GM12864 (cell line): ENCODE data around the gene TGM1.

ENCODE experiments used
- DNase-seq: peaks from one replicate; pipeline ENCODE4 v3.0.0-alpha.2; 2011; ENCODE audit warnings: low read depth
- H3K4me3 ChIP-seq: 2 replicates; pipeline ENCODE4 v1.5.1; 2011; ENCODE audit warnings: mild to moderate bottlenecking, low read depth, low read length, control low read depth
- TF ChIP-seq, protein P1 (sequence below): IDR thresholded peaks from 2 replicates; pipeline ENCODE4 v1.5.1; 2011; ENCODE audit warnings: low read depth, mild to moderate bottlenecking, moderate library complexity, low read length, control low read depth, inconsistent platforms; ENCODE audit errors: missing control alignments

The TGM1 gene

DNA sequence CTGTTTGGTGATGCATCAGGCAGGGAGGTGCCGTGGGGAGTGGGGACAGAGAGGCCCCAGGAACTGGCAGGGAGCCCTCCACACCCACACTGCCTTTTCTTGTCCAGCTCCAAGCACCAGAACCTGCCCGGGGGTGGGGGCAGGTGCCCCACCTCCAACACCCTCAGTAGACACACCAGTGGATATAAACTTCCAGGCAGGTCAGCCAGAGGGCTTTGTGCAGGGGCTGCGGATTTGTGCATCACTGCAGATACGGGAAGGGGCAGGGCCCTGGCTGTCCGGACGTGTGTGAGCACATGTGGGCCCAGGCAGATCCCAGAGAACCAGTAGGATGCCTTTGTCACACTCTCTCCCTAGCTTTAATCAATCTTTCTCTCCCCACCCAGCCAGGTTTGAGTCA, 1.3 kb upstream of the TGM1 start:
- TF ChIP-seq, protein P1, sequence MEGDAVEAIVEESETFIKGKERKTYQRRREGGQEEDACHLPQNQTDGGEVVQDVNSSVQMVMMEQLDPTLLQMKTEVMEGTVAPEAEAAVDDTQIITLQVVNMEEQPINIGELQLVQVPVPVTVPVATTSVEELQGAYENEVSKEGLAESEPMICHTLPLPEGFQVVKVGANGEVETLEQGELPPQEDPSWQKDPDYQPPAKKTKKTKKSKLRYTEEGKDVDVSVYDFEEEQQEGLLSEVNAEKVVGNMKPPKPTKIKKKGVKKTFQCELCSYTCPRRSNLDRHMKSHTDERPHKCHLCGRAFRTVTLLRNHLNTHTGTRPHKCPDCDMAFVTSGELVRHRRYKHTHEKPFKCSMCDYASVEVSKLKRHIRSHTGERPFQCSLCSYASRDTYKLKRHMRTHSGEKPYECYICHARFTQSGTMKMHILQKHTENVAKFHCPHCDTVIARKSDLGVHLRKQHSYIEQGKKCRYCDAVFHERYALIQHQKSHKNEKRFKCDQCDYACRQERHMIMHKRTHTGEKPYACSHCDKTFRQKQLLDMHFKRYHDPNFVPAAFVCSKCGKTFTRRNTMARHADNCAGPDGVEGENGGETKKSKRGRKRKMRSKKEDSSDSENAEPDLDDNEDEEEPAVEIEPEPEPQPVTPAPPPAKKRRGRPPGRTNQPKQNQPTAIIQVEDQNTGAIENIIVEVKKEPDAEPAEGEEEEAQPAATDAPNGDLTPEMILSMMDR: no peak
- no peak for DNase-seq
- H3K4me3 ChIP-seq: no peak overlapping the region

DNA sequence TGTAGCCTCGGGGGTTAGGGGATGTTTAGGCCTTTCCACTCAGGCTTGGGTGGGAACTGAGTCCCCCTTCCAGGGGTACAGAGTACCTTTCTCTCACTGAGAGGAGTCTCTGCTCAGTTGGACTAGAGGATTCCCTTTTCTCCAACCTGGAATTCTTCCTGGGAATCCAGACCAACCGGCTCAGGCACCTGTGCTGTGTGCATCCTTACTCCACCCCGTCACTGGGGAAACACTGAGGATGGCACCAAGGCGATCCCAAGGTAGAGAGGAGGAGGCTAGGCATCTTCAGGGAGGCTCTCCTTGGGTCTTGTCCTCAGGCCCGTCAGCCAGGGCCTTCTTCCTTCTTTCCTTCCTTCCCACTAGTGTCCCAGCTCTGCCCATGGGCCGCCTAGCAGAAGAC, 871 bp upstream of the TGM1 start:
- TF ChIP-seq, protein P1: no peak
- DNase-seq: no peak

DNA sequence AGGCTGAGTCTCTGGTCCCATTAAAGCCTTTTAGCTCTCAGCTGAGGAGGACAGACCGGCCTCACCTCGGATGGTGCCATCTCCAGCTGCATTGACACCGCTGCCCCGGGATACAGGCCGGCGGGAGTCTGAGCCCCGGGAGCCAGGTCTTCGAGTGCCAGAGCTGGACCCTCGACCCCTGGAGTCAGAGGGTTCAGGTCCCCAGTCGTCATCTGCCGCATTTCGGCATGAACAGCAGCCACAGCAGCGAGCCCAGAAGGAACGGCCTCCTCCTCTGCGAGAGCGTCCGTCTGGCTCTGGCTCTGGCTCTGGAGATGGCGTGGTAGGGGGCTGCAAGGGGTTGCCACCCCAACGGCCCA, 1.0 kb downstream of the TGM1 start:
- no peak overlapping the region for H3K4me3 ChIP-seq
- TF ChIP-seq, protein P1: no peak
- no peak for DNase-seq

More for the DNA sequence above, 871 bp upstream of the TGM1 start:
- H3K4me3 ChIP-seq: no peak overlapping the region

DNA sequence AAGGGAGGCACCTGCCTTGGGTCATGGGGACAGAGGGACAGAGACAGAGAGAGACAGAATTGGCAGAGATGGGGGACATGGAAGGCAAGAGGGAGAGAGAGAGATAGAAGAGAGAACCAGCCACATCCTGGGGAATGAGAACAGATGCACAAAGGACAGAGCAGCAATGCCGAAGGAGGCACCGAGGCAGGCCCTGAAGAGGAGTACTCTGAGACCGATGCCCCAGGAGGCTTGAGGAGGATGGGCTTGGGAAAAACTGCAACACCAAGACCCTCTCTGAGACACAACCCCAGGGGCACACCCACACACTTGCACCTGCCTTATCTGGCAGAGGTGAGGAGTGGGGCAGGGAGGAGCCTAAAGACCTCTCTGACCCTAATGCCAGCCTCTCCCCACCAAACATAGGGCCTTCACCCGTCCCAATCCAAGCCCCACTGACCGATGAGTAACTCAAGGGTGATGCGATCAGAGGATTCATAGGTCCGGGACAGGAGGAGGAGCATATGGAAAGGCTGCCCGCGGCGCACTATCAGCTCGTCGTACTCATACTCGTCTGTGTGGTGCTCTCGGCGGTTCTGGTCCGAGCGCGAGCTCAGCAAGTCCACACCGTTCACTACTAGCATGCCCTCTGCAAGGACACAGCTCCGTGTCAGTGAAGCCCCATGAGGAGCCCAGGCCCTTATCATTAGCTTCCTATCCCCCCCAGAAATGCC, 1.6 kb downstream of the TGM1 start:
- TF ChIP-seq, protein P1: no peak
- no peak for DNase-seq
- H3K4me3 ChIP-seq: no peak overlapping the region

DNA sequence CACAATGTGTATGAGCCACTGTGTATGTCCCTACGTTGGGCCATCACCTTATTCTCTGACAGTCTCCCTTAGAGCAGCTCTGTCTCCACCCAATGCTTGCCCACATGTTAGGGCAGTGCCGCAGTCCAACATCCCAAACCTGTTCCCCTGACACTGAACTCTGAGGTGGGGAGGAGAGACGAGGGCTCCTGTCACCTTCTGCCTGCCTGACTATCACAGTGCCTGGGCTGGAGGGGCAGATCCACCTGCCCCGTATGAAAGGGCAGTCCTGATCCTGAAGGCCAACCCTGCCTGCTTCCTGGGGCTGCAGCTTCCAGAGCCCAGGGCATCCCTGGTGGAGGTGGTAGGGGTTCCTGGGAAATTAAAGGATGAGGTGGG, 2.2 kb downstream of the TGM1 start:
- TF ChIP-seq, protein P1: no peak
- no peak overlapping the region for H3K4me3 ChIP-seq
- DNase-seq: no peak

DNA sequence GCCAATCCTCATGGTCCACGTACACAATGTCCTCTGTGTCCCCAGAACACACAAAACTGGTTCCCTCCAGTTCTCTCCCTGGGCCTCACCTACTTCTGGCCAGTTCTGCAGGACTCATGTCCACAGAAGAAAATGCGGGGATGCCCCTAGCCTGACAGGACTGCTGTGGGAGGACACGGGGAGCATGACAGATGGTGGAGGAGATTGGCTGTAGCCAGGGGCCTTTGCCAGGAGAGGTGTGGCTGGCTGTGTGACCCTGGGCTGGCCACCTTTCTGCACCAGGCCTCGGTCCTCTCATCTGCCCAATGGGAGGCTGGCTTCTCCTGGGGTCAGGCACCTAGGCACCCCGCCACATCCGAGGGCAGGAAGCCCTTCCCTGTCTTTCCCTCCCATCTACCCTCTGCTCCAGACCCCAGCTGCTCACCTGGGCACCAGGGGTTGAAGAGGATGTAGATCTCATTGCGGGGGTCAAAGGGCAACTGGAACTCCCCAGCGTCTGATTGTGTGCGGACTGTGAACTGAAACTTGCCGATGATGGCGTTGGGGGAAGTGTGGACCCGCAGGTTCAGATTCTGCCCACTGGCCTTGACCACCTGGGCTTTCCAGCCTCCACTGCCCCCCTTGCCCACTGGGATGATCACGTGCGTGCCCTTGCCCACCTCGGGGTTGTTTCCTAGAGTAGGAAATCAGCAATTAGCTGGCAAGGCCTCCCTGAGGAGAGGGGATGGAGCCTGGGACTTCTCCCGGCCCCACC, 2.8 kb downstream of the TGM1 start:
- no peak overlapping the region for H3K4me3 ChIP-seq
- DNase-seq: no peak
- TF ChIP-seq, protein P1: no peak
